AG04449 (cell line): Measurements from ENCODE around the gene SEC14L6.
"Not testable (repeated sequence)": the region's sequence is repeated elsewhere in the genome, so short reads cannot be mapped to it uniquely, and the experiment has no call there.

Experiments
- CTCF ChIA-PET: fragments of 350-600 bp; formaldehyde crosslinking; extraction: SDS; loops from one replicate; lab custom pipeline; 2021; ENCODE audit warnings: antibody characterized with exemption; lab: Yijun Ruan, JAX
- POLR2A ChIA-PET: fragments of 400-600, 350-600 bp; formaldehyde crosslinking; extraction: SDS; loops from one replicate; lab custom pipeline; 2020; ENCODE audit warnings: antibody characterized with exemption, inconsistent platforms; lab: Yijun Ruan, JAX
- DNase-seq: peaks from one replicate; pipeline ENCODE4 v3.0.0-alpha.2; 2010; ENCODE audit warnings: low read depth, low spot score
- H3K4me3 ChIP-seq: 2 replicates; pipeline ENCODE4 v1.5.1; 2011; ENCODE audit warnings: low read depth, mild to moderate bottlenecking, control low read depth, low read length
- TF ChIP-seq, protein P1 (sequence below): IDR thresholded peaks from one replicate; pipeline ENCODE4 v1.5.1; 2011; ENCODE audit warnings: mild to moderate bottlenecking, moderate library complexity, low read length, control low read depth, inconsistent platforms; ENCODE audit not compliant: insufficient read depth; ENCODE audit errors: missing control alignments

The SEC14L6 gene

DNA sequence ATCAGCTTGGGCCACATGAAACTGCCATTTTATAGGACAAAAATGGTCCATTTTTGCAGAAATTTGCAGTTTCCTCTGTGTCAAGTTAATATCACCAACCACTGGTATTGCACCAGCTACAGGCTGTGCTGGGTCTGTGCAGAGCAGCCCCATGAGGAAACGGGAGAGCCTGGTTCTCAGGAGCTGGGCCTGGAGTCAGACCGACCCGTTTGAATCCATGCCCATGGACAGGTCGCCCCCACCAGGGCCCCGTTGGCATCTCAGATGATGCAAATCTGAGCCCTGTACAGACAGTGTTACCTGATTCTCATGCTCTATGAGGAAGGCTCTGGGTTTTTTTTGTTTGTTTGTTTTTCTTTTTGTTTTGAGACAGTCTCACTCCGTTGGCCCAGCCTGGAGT is 9.8 kb upstream of the SEC14L6 start:
- ChIA-PET CTCF (no interaction called here), POLR2A (no interaction called here)
- TF ChIP-seq, protein P1, sequence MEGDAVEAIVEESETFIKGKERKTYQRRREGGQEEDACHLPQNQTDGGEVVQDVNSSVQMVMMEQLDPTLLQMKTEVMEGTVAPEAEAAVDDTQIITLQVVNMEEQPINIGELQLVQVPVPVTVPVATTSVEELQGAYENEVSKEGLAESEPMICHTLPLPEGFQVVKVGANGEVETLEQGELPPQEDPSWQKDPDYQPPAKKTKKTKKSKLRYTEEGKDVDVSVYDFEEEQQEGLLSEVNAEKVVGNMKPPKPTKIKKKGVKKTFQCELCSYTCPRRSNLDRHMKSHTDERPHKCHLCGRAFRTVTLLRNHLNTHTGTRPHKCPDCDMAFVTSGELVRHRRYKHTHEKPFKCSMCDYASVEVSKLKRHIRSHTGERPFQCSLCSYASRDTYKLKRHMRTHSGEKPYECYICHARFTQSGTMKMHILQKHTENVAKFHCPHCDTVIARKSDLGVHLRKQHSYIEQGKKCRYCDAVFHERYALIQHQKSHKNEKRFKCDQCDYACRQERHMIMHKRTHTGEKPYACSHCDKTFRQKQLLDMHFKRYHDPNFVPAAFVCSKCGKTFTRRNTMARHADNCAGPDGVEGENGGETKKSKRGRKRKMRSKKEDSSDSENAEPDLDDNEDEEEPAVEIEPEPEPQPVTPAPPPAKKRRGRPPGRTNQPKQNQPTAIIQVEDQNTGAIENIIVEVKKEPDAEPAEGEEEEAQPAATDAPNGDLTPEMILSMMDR = no peak
- no peak for DNase-seq
- H3K4me3 ChIP-seq = no peak overlapping the region

DNA sequence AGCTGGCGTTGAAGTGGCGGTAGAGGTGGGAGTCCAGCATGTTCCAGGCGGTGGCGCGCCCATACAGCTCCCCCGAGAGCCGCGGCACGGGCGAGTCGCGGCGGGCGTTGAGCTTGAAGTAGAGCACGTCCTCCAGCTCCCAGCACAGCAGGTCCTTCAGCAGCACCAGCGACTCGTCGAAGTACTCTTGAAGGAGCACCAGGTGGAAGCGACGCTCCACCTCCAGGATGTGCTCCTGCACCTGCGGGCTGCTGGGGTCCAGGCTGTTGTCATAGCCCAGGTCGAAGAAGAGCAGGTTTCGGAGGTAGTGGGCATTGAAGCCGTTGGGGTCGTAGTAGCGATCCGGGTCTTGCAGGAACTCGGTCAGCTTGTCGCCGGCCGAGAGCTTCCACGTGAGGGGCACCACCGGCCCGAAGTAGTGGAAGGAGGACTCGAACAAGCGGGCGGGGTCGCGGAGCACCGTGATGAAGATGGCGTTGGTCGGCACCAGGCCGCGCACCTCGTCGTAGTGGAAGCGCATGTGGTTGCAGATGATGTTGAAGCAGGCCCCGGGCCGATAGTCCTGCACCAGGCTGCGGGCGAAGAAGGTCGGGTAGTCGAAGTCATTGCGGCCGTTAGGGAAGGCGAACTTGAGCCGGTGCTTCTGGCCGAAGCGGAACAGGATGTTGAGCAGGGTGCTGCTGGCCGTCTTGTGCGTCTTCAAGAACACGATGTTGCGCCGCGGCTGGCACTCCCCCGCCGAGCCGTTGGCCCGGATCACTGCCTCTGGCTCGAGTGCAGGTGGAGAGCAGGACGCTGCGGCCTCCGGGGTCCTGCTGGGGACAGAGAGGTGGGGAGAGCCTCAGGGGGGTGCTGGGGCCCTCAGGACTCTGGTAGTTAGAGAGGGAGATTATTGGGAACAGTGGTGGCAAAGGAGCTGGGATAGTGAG is 9.0 kb upstream of the SEC14L6 start:
- DNase-seq = no peak
- CTCF ChIA-PET = no interaction called here
- POLR2A ChIA-PET = no interaction called here
- no peak overlapping the region for H3K4me3 ChIP-seq
- TF ChIP-seq, protein P1 = no peak

DNA sequence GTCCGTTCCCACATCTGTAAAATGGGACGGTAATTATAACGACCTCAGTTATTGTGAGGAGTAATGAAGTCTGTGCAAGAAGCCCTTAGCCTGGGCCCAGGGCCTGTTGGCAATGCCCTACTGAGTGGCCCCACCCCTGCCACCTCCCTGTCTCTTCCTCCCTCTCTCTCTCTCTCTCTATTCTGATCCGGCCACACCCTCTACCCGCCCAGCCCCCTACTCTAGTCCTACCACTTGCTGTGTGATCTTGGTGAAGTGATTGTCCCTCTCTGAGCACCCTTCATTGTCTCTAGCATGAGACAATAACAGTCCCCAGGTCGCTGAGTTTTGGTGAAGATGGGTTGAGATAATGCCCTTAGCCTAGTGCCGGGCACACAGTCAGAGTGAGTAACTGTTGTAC is 7.4 kb upstream of the SEC14L6 start:
- H3K4me3 ChIP-seq = no peak overlapping the region
- TF ChIP-seq, protein P1 = no peak
- DNase-seq = no peak
- CTCF ChIA-PET = no interaction called here
- POLR2A ChIA-PET = no interaction called here

DNA sequence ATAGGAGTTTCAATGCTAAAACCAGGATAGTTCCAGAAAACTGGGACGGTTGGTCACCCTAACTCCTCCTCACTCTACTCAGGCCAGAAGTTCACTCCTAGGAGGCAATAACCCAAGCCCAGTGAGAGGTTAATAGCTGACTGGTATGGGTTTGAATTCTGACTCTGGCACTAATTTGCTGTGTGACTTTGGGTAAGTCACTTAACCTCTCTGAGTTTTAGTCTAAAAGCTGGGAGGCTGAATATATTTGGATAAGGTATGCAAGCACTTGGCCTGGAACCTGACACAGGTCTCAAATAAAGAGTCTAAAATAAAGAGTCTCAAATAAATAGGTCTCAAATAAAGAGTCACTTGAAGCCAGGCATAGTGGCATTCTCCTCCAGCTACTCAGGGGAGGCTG is 6.2 kb upstream of the SEC14L6 start:
- no peak for DNase-seq
- H3K4me3 ChIP-seq = no peak overlapping the region
- TF ChIP-seq, protein P1 = no peak
- CTCF ChIA-PET = no interaction called here
- POLR2A ChIA-PET = no interaction called here

DNA sequence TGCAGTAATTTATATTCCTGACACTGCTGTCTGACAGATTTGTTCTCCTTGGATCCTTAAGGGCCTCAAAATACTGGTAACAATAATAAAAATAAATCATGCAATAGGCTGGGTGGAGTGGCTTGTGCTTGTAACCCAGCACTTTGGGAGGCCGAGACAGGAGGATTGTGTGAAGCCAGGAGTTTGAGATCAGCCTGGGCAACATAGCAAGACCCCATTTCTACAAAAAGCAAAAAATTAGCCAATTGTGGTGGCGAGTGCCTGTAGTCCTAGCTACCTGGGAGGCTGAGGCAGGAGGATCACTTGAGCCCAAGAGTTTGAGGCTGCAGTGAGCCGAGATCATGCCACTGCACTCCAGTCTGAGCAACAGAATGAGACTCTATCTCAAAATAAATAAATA is 5.3 kb upstream of the SEC14L6 start:
- POLR2A ChIA-PET, H3K4me3 ChIP-seq, CTCF ChIA-PET, DNase-seq: not testable (repeated sequence)

DNA sequence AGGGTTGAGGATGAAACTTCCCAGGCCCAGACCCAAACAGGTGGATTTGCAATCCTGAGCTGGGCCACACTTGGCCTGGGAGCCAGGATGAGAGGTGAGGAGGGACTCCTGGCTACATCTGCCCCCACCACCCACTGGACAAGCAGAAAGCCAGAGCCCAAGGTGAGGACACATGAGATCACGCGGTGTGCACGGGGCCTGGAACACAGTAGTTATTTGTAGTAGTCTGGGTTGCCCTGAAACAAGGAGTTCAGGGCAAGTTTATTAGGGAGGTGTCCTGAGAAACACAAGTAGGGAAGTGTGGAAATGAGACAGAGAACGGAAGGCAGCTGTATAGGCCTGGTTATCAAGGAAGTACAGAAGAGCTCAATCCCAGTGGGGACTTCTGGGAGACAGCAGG is 647 bp upstream of the SEC14L6 start:
- no peak for DNase-seq
- TF ChIP-seq, protein P1 = no peak
- ChIA-PET CTCF (no interaction called here), POLR2A (no interaction called here)
- no peak overlapping the region for H3K4me3 ChIP-seq
